GM21526 (cell line): ENCODE data around the gene PACRG.

Experiments
- ATAC-seq: cut with Tn5 transposase; IDR thresholded peaks from one replicate; pipeline ENCODE4 v1.9.1; 2021; ENCODE audit warnings: moderate library complexity; ENCODE audit not compliant: unreplicated experiment, low FRiP score

The PACRG gene

GRCh38 chr6:162921062-162921461 lies 193.3 kb downstream of the PACRG start:
- ATAC-seq, result no peak

GRCh38 chr6:162921510-162922040 lies 193.8 kb downstream of the PACRG start:
- no peak for ATAC-seq

GRCh38 chr6:162922563-162923166 lies 194.9 kb downstream of the PACRG start:
- ATAC-seq, result no peak

- ATAC-seq, result no peak
Measured at GRCh38 chr6:162934844-162935243, 207.1 kb downstream of the PACRG start.

GRCh38 chr6:162940426-162940825 lies 212.7 kb downstream of the PACRG start:
- ATAC-seq, result no peak

GRCh38 chr6:162941128-162941527 lies 213.4 kb downstream of the PACRG start:
- ATAC-seq, result no peak

- no peak for ATAC-seq
Measured at GRCh38 chr6:162942866-162943265, 215.1 kb downstream of the PACRG start.

- no peak for ATAC-seq
Measured at GRCh38 chr6:162943369-162943768, 215.6 kb downstream of the PACRG start.

GRCh38 chr6:162951164-162951743 lies 223.5 kb downstream of the PACRG start:
- no peak for ATAC-seq

GRCh38 chr6:162952423-162952822 lies 224.6 kb downstream of the PACRG start:
- ATAC-seq, result no peak

GRCh38 chr6:162957062-162957461 lies 229.3 kb downstream of the PACRG start:
- ATAC-seq, result no peak

- no peak for ATAC-seq
Measured at GRCh38 chr6:162960679-162961457, 233.1 kb downstream of the PACRG start.

- no peak for ATAC-seq
Measured at GRCh38 chr6:162962093-162962492, 234.3 kb downstream of the PACRG start.

GRCh38 chr6:162963861-162964260 lies 236.1 kb downstream of the PACRG start:
- ATAC-seq, result no peak

GRCh38 chr6:162964488-162965140 lies 236.8 kb downstream of the PACRG start:
- no peak for ATAC-seq

GRCh38 chr6:162965366-162965765 lies 237.6 kb downstream of the PACRG start:
- ATAC-seq, result no peak

- ATAC-seq, result no peak
Measured at GRCh38 chr6:162970246-162970645, 242.5 kb downstream of the PACRG start.

GRCh38 chr6:162971356-162971755 lies 243.6 kb downstream of the PACRG start:
- no peak for ATAC-seq

- ATAC-seq, result no peak
Measured at GRCh38 chr6:162973151-162973872, 245.5 kb downstream of the PACRG start.

- no peak for ATAC-seq
Measured at GRCh38 chr6:162973980-162974379, 246.2 kb downstream of the PACRG start.
